WTC11 (cell line): ENCODE measurements around the gene ZNF808. TPM values are rescaled to one million over a fixed set of nuclear protein-coding genes. Genes with fewer than 3 reads are reported as not detected.
"Not testable (repeated sequence)": the region's sequence is repeated elsewhere in the genome, so short reads cannot be mapped to it uniquely, and the experiment has no call there.

Source experiments
- ATAC-seq: fragments of 200-7000 bp; cut with Tn5 transposase; 2 replicates; pipeline ENCODE4 v1.10.0; 2021; ENCODE audit warnings: mild to moderate bottlenecking, moderate library complexity
- CTCF ChIA-PET: fragments of 300-600 bp; sonication (Branson Sonifier 250); formaldehyde crosslinking; loops from one replicate; lab custom pipeline; 2021; ENCODE audit warnings: antibody characterized with exemption; lab: Charles Lee
- POLR2A ChIA-PET: fragments of 350-600 bp; sonication (Branson Sonifier 250); formaldehyde crosslinking; loops from one replicate; lab custom pipeline; 2021; ENCODE audit warnings: antibody characterized with exemption; lab: Charles Lee
- DNase-seq: peaks from one replicate; pipeline ENCODE4 v3.0.0; 2021; ENCODE audit warnings: low spot score
- H3K27ac Mint-ChIP-seq: 2 replicates; pipeline ENCODE4 v1.8.0; 2021; ENCODE audit warnings: mixed read lengths
- H3K27me3 Mint-ChIP-seq: 2 replicates; pipeline ENCODE4 v1.8.0; 2021; ENCODE audit warnings: low read depth, mild to moderate bottlenecking, moderate library complexity, mixed read lengths
- H3K36me3 Mint-ChIP-seq: 2 replicates; pipeline ENCODE4 v1.8.0; 2021; ENCODE audit warnings: mixed read lengths
- H3K4me1 Mint-ChIP-seq: 2 replicates; pipeline ENCODE4 v1.8.0; 2022; ENCODE audit warnings: mixed read lengths
- H3K4me3 Mint-ChIP-seq: 2 replicates; pipeline ENCODE4 v1.8.0; 2021; ENCODE audit warnings: mild to moderate bottlenecking, moderate library complexity, mixed read lengths
- H3K9me3 Mint-ChIP-seq: 2 replicates; pipeline ENCODE4 v1.8.0; 2021; ENCODE audit warnings: mixed read lengths
- CDX4 ChIP-seq: fragments of 250-450 bp; sonication (Bioruptor Pico); IDR thresholded peaks from 2 replicates; pipeline ENCODE4 v1.9.0; 2021; ENCODE audit warnings: moderate library complexity, mild to moderate bottlenecking, inconsistent platforms, borderline replicate concordance
- CREB1 ChIP-seq: sonication (generic); formaldehyde crosslinking; IDR thresholded peaks from 2 replicates; pipeline ENCODE4 v1.8.0; 2023; ENCODE audit warnings: mild to moderate bottlenecking, missing genetic modification reagents
- ESRRA ChIP-seq: sonication (generic); formaldehyde crosslinking; IDR thresholded peaks from 2 replicates; pipeline ENCODE4 v1.8.1; 2022; ENCODE audit warnings: mild to moderate bottlenecking, missing genetic modification reagents, borderline replicate concordance
- KAT7 ChIP-seq: sonication (generic); formaldehyde crosslinking; IDR thresholded peaks from 2 replicates; pipeline ENCODE4 v1.8.1; 2023; ENCODE audit warnings: missing genetic modification reagents, mild to moderate bottlenecking, borderline replicate concordance
- MAX ChIP-seq: sonication (generic); formaldehyde crosslinking; IDR thresholded peaks from 2 replicates; pipeline ENCODE4 v1.8.0; 2022; ENCODE audit warnings: mild to moderate bottlenecking, missing genetic modification reagents
- PREB ChIP-seq: sonication (generic); formaldehyde crosslinking; IDR thresholded peaks from 2 replicates; pipeline ENCODE4 v1.8.1; 2022; ENCODE audit warnings: mild to moderate bottlenecking, missing genetic modification reagents, moderate library complexity, borderline replicate concordance
- TEAD4 ChIP-seq: sonication (generic); formaldehyde crosslinking; IDR thresholded peaks from 2 replicates; pipeline ENCODE4 v1.8.0; 2022; ENCODE audit warnings: mild to moderate bottlenecking, missing genetic modification reagents
- USF2 ChIP-seq: sonication (generic); formaldehyde crosslinking; IDR thresholded peaks from 2 replicates; pipeline ENCODE4 v1.8.1; 2023; ENCODE audit warnings: mild to moderate bottlenecking, missing genetic modification reagents, moderate library complexity
- ZNF232 ChIP-seq: sonication (generic); formaldehyde crosslinking; IDR thresholded peaks from 2 replicates; pipeline ENCODE4 v1.8.0; 2022; ENCODE audit warnings: mild to moderate bottlenecking, missing genetic modification reagents
- ZNF425 ChIP-seq: fragments of 250-450 bp; sonication (Bioruptor Pico); conservative IDR thresholded peaks from 2 replicates; pipeline ENCODE4 v1.9.0; 2021; ENCODE audit warnings: mild to moderate bottlenecking
- total RNA-seq: library from RNA; stranded (reverse); gene quantifications from 3 replicates; pipeline ENCODE4 v1.2.3, GENCODE V29; 2021

The ZNF808 gene
- total RNA-seq, 1 experiment from 2014 or later = 59.2 TPM

- no peak for TF ChIP-seq CDX4
- no peak for TF ChIP-seq TEAD4 (CRISPR knock-in tag)
Measured at GRCh38 chr19:52554216-52554971, 26.9 kb downstream of the ZNF808 start (continued).

- H3K9me3 Mint-ChIP-seq = peaks cover 41% of the 10 kb centered on the region
- DNase-seq (no peak), ATAC-seq (no peak)
- ChIA-PET POLR2A (interaction anchor here (0.6 kb wide), 1 partner anchor 31 kb away, joined by 6 read pairs; no protein-coding TSS in a partner anchor), CTCF (no interaction called here)
- H3K36me3 Mint-ChIP-seq = peaks cover 60% of the 10 kb centered on the region
- peak overlapping the region; percentile 60 for H3K27ac Mint-ChIP-seq
- H3K4me3 Mint-ChIP-seq = no peak overlapping the region
- TF ChIP-seq ZNF232 (CRISPR knock-in tag) (no peak), ZNF425 (no peak), CREB1 (no peak), KAT7 (CRISPR knock-in tag) (no peak), PREB (CRISPR knock-in tag) (no peak), ESRRA (0 out of 2 replicates have a peak, but pooled peaks have one; percentile 15)
- no peaks in the 10 kb centered on the region; the same call in 1 of the 2 replicates for H3K27me3 Mint-ChIP-seq
- H3K4me1 Mint-ChIP-seq = peaks cover 38% of the 10 kb centered on the region
Measured at GRCh38 chr19:52557231-52557995, 29.9 kb downstream of the ZNF808 start.

GRCh38 chr19:52558732-52559445 is 31.4 kb downstream of the ZNF808 start:
- CTCF ChIA-PET, POLR2A ChIA-PET: not testable (repeated sequence)
- peaks cover 26% of the 10 kb centered on the region for H3K9me3 Mint-ChIP-seq
- DNase-seq = peak; percentile 25
- TF ChIP-seq MAX (CRISPR knock-in tag) (peak; percentile 48), USF2 (CRISPR knock-in tag) (peak; percentile 48)
- TF ChIP-seq, all 79 proteins: peak for 2; not testable (repeated sequence) for 77
- Mint-ChIP-seq H3K36me3 (peaks cover 45% of the 10 kb centered on the region), H3K27ac (peak overlapping the region; percentile 94), H3K4me3 (peak overlapping the region; percentile 30; the same call in 1 of the 2 replicates), H3K4me1 (peaks cover 38% of the 10 kb centered on the region)
- ATAC-seq = peak; percentile 43
- H3K27me3 Mint-ChIP-seq = not testable (repeated sequence)

GRCh38 chr19:52561611-52562010 is 34.1 kb downstream of the ZNF808 start:
- peaks cover 27% of the 10 kb centered on the region for H3K36me3 Mint-ChIP-seq
- peaks cover 53% of the 10 kb centered on the region for H3K4me1 Mint-ChIP-seq
- H3K27me3 Mint-ChIP-seq, DNase-seq, ATAC-seq, CTCF ChIA-PET, H3K9me3 Mint-ChIP-seq, H3K4me3 Mint-ChIP-seq: not testable (repeated sequence)
- POLR2A ChIA-PET = interaction anchor here (0.7 kb wide), 1 partner anchor 231 kb away, joined by 4 read pairs; no protein-coding TSS in a partner anchor
- peak overlapping the region; percentile 49; the same call in 1 of the 2 replicates for H3K27ac Mint-ChIP-seq
